ENCODE data around the gene CMTR1.

CMTR1 gene

GRCh38 chr6:37454420-37455140, 21.6 kb downstream of the CMTR1 start:
- H3K4me3 ChIP-seq (ENCODE audit: severe bottlenecking), result no peak overlapping the region
- H3K27me3 ChIP-seq (ENCODE audit: insufficient read depth, poor library complexity, severe bottlenecking), result no peaks in the 10 kb centered on the region
- no peak for DNase-seq (ENCODE audit: low spot score)
- H3K4me1 ChIP-seq (ENCODE audit: insufficient read depth, poor library complexity, severe bottlenecking), result peaks cover 22% of the 10 kb centered on the region
- H3K27ac ChIP-seq (ENCODE audit: poor library complexity, severe bottlenecking), result no peak overlapping the region
- no peaks in the 10 kb centered on the region for H3K9me3 ChIP-seq (ENCODE audit: severe bottlenecking)
- TF ChIP-seq, protein P1, sequence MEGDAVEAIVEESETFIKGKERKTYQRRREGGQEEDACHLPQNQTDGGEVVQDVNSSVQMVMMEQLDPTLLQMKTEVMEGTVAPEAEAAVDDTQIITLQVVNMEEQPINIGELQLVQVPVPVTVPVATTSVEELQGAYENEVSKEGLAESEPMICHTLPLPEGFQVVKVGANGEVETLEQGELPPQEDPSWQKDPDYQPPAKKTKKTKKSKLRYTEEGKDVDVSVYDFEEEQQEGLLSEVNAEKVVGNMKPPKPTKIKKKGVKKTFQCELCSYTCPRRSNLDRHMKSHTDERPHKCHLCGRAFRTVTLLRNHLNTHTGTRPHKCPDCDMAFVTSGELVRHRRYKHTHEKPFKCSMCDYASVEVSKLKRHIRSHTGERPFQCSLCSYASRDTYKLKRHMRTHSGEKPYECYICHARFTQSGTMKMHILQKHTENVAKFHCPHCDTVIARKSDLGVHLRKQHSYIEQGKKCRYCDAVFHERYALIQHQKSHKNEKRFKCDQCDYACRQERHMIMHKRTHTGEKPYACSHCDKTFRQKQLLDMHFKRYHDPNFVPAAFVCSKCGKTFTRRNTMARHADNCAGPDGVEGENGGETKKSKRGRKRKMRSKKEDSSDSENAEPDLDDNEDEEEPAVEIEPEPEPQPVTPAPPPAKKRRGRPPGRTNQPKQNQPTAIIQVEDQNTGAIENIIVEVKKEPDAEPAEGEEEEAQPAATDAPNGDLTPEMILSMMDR (IDR thresholded peaks at IDR 0.05; ENCODE audit: poor library complexity, severe bottlenecking), result no peak
- H3K36me3 ChIP-seq (ENCODE audit: low read depth), result peaks cover 64% of the 10 kb centered on the region
- ATAC-seq (ENCODE audit: low read depth), result no peak

DNA sequence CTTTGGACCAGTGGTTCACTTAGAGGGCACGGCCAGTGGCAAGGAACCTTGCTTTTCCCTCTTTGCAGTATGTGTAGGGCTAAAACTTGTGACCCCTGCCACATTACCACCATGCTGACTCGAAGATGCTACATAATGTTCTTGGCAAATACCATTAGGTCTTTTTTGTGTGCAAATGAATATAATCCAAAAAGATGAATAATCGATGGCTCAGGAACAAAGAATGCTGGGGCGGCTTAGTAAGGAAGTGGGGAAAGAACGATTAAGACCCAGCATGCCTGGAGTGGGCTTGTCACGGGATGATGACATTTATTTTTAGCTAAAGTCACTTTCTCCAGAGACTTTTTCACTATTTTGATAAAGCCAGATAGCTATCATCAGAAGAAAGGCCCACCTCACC, 23.1 kb downstream of the CMTR1 start:
- Histone ChIP-seq H3K27ac (ENCODE audit: poor library complexity, severe bottlenecking) (peak overlapping the region; percentile 58), H3K4me3 (ENCODE audit: severe bottlenecking) (no peak overlapping the region), H3K4me1 (ENCODE audit: insufficient read depth, poor library complexity, severe bottlenecking) (peaks cover 22% of the 10 kb centered on the region), H3K36me3 (ENCODE audit: low read depth) (peaks cover 64% of the 10 kb centered on the region), H3K27me3 (ENCODE audit: insufficient read depth, poor library complexity, severe bottlenecking) (no peaks in the 10 kb centered on the region), H3K9me3 (ENCODE audit: severe bottlenecking) (no peaks in the 10 kb centered on the region)
- peak; percentile 78 for ATAC-seq (ENCODE audit: low read depth)
- no peak for DNase-seq (ENCODE audit: low spot score)
- TF ChIP-seq, protein P1 (IDR thresholded peaks at IDR 0.05; ENCODE audit: poor library complexity, severe bottlenecking), result no peak

DNA sequence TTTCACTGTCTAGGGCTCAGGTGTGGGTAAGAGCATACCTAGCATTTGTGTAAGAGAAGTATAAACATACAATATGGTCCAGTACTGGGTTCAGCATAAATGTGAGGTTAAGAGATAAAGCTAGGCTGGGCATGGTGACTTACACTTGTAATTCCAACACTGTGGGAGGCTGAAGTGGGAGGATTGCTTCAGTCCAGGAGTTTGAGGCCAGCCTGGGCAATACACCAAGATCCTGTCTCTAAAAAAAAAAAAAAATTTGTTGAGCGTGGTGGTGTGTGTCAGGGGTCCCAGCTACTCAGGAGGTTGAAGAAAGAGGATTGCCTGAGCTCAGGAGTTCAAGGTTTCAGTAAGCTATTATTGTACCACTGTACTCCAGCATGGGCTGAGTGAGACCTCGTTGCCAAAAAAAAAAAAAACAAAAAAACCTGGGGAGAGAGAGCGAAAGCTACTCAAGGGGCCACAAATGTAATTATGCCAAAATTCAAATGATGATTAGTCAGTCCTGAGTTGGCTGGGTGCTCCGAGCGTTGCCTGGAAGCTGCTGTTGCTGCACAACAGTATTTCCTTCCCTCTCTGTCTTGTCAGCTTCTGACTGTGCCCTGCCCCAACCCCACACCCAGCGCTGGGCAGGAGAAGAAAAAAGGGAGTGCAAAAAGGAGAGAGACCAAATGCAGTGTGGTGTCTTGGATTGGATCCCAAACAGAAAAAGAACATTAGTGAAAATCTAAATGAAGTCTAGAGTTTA, 24.0 kb downstream of the CMTR1 start:
- Histone ChIP-seq H3K4me3 (ENCODE audit: severe bottlenecking) (no peak overlapping the region), H3K4me1 (ENCODE audit: insufficient read depth, poor library complexity, severe bottlenecking) (peaks cover 22% of the 10 kb centered on the region), H3K9me3 (ENCODE audit: severe bottlenecking) (no peaks in the 10 kb centered on the region), H3K36me3 (ENCODE audit: low read depth) (peaks cover 64% of the 10 kb centered on the region), H3K27me3 (ENCODE audit: insufficient read depth, poor library complexity, severe bottlenecking) (no peaks in the 10 kb centered on the region), H3K27ac (ENCODE audit: poor library complexity, severe bottlenecking) (peak overlapping the region; percentile 58)
- DNase-seq (ENCODE audit: low spot score) (no peak), ATAC-seq (ENCODE audit: low read depth) (peak; percentile 65; the same call in 2 of the 3 replicates)
- TF ChIP-seq, protein P1 (IDR thresholded peaks at IDR 0.05; ENCODE audit: poor library complexity, severe bottlenecking), result no peak

DNA sequence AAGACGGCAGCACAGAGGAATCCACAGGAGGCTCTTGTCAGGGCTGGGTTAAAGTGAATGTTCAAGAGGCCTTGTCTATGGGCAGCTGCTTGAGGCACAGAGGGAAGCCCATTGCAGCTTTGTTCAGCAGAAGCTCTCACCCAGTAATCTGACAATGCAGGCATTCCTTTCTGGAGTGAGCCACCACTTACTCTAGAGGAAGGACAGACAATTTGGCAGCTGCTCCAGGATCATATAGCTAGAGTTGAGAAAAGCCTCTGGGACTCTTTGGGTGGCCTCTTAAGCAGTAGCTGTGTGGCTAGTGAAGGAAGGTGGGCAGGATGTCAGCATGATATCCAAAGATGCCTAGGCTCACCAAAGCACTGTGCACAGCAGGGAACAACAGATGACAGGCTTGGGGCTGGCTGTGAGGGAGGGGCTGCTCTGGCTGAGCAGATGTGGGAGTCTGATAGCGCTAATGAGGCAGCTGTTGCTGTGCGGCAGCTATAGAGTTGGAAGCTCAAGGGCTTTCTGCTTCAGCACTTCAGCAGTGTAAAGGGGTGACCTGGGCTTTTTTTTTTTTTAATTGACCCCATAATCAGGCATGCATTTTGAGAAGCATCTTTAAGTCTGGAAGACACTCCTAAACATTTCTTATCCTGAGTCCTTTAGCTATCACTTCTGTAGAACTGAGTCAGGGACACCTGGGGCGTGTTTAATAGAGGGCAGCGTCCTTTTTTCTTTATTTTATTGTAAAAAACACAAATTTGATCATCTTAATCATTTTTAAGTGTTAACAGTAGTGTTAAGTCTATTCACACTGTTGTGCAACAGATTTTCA, 27.2 kb downstream of the CMTR1 start:
- ATAC-seq (ENCODE audit: low read depth) (no peak), DNase-seq (ENCODE audit: low spot score) (no peak)
- peaks cover 22% of the 10 kb centered on the region for H3K4me1 ChIP-seq (ENCODE audit: insufficient read depth, poor library complexity, severe bottlenecking)
- TF ChIP-seq, protein P1 (IDR thresholded peaks at IDR 0.05; ENCODE audit: poor library complexity, severe bottlenecking), result no peak
- H3K27me3 ChIP-seq (ENCODE audit: insufficient read depth, poor library complexity, severe bottlenecking), result no peaks in the 10 kb centered on the region
- peaks cover 64% of the 10 kb centered on the region for H3K36me3 ChIP-seq (ENCODE audit: low read depth)
- no peaks in the 10 kb centered on the region for H3K9me3 ChIP-seq (ENCODE audit: severe bottlenecking)
- H3K27ac ChIP-seq (ENCODE audit: poor library complexity, severe bottlenecking), result no peak overlapping the region
- no peak overlapping the region for H3K4me3 ChIP-seq (ENCODE audit: severe bottlenecking)
